Heart right ventricle (tissue), 16 donors: Measurements from ENCODE around the gene HOXA9. TPM values are rescaled to one million over a fixed set of nuclear protein-coding genes. Genes with fewer than 3 reads are reported as not detected.

Experiments
- ATAC-seq, 8 donors: fragments of 200-7000 bp; cut with Tn5 transposase; one replicate each; pipeline ENCODE4 v1.9.1; 2020; ENCODE audit warnings: mild to moderate bottlenecking in 8 of 8, moderate library complexity in 8 of 8, moderate number of reproducible peaks in 1 of 8
- DNase-seq, 2 donors: peaks; one replicate each; pipeline ENCODE4 v3.0.0-alpha.2; 2020
- H3K27ac ChIP-seq, 10 donors: fragments of 200-600 bp; sonication (generic) in 2 of 10; one replicate each; pipeline versions ENCODE4 v1.5.0 to v1.8.0; 2020 to 2022; ENCODE audit warnings: mild to moderate bottlenecking in 3 of 10
- H3K27me3 ChIP-seq, 7 donors: fragments of 200-600 bp; one replicate each; pipeline ENCODE4 v1.8.0; 2021 to 2022; ENCODE audit warnings: mild to moderate bottlenecking in 2 of 7
- H3K36me3 ChIP-seq, 9 donors: fragments of 200-600 bp; sonication (generic) in 1 of 9; one replicate each; pipeline versions ENCODE4 v1.5.0 to v1.8.0; 2020 to 2022; ENCODE audit warnings: mild to moderate bottlenecking in 2 of 9
- H3K4me1 ChIP-seq, 9 donors: fragments of 200-600 bp; sonication (generic) in 1 of 9; one replicate each; pipeline versions ENCODE4 v1.5.0 to v1.8.0; 2020 to 2022; ENCODE audit warnings: mild to moderate bottlenecking in 4 of 9
- H3K4me3 ChIP-seq, 10 donors: fragments of 200-600 bp; sonication (generic) in 2 of 10; one replicate each; pipeline versions ENCODE4 v1.5.0 to v1.8.0; 2020 to 2022; ENCODE audit warnings: mild to moderate bottlenecking in 7 of 10, moderate library complexity in 2 of 10
- H3K9me3 ChIP-seq, 11 donors: fragments of 200-600 bp in 10 of 11; sonication (generic) in 2 of 11; one replicate each; pipeline versions ENCODE4 v1.5.0 to v1.8.0; 2013 to 2022; ENCODE audit warnings: mild to moderate bottlenecking in 2 of 11, control low read depth in 1 of 11, moderate library complexity in 1 of 11
- WGBS, 2 donors: extraction: QIAGEN DNeasy Blood & Tissue Kit; methylation state at CpG; one replicate each; pipeline ENCODE4 v1.1.7; 2013; ENCODE audit warnings: inconsistent platforms in 1 of 2; 5-methylcytosine and 5-hydroxymethylcytosine counted together
- intact Hi-C, 10 donors: fragments of 100-400 bp; cut with DNase I; formaldehyde crosslinking; loops; one replicate each; pipeline versions ENCODE4 v1.11.1 to v1.14.2; 2022
- polyA plus RNA-seq, 2 donors: library from polyadenylated mRNA; stranded (reverse); fragments of 200-250 nt; gene quantifications; one replicate each; pipeline ENCODE4 v1.2.3, GENCODE V29; 2013
- total RNA-seq, 10 donors: library from RNA; stranded (reverse); fragmentation: NEBNext Ultra II Directional in 3 of 10; extraction: Animal tissue kit (Norgen Biotek cat#: 25700) in 3 of 10; gene quantifications; one replicate each; pipeline versions ENCODE4 v1.2.1 to v1.2.4, GENCODE V29; 2021 to 2023
- TF ChIP-seq, protein P1 (sequence below), 9 donors: fragments of 200-600 bp; sonication (generic) in 2 of 9; IDR thresholded peaks; one replicate each; pipeline versions ENCODE4 v1.5.0 to v1.8.0; 2021 to 2022; ENCODE audit warnings: antibody characterized with exemption in 9 of 9, mild to moderate bottlenecking in 5 of 9, moderate library complexity in 1 of 9
- donor health status: Arrhythmogenic right ventricular cardiomyopathy.
- donor health status: ischemic (EF 13 %, LVEDD 7.1; RV severe dilation, severe dysfunction).
- donor health status: healthy with polysubstance abuse.
- donor health status: DM: no; HTN: yes; CAD: no.
- donor health status: DM: no; HTN: no; CAD: no.
- donor health status: ischemic (EF 25% LVEDD 6.9; RV normal size, moderate dysfunction).
- donor health status: ischemic (EF 25% LVEDD 5.7; RV mildly dilated, moderate dysfunction).
- donor health status: healthy.
- donor health status: DM: yes; HTN: yes; CAD: no.
- donor health status: Ischemic cardiomyopathy.
- donor health status: ischemic (EF 35%, LVEDD 5.7; RV mildly dilated, moderate dysfunction).
- donor health status: nonischemic (EF 11% LVEDD 7.7; RV severe dilation, severe dysfunction).
- donor health status: DM: yes; HTN: yes; CAD: no.
- donor health status: PGD.
- donor health status: ischemic (EF 29% LVEDD 5.4; RV normal size, mild dysfunction).
- donor health status: nonischemic (EF 23%, LVEDD 6.1; RV moderate dilation, normal function).

Gene HOXA9
- total and polyA plus RNA-seq, 12 donors = not detected

DNA sequence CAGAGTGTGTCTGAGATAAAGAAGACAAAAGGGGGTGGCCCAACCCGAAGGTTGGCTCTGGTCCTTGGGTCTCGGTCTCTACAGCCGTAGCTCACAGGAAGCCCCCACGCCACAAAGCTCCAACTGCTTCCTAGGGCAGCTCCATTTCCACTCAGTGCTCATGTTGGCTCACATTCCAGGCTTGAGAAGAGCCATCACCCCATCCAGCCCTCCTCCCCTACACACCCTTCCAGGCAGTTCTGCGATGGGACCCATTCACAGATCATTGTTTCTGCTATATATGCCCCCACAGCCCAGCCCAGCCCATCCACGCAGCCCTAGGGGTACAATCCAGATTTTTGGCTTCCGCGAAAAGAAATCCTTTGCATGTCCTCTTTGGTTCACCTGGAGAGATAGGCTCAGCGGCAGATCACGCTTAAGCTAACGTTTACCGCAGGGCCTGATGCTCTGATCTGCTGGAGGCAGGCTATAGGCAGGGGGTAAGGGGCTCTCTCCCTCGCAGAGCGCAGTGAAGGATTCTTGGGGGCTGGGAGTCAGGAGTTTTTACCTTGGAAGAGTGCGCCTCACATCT, 25.9 kb upstream of the HOXA9 start:
- ATAC-seq = no peak
- TF ChIP-seq, protein P1, sequence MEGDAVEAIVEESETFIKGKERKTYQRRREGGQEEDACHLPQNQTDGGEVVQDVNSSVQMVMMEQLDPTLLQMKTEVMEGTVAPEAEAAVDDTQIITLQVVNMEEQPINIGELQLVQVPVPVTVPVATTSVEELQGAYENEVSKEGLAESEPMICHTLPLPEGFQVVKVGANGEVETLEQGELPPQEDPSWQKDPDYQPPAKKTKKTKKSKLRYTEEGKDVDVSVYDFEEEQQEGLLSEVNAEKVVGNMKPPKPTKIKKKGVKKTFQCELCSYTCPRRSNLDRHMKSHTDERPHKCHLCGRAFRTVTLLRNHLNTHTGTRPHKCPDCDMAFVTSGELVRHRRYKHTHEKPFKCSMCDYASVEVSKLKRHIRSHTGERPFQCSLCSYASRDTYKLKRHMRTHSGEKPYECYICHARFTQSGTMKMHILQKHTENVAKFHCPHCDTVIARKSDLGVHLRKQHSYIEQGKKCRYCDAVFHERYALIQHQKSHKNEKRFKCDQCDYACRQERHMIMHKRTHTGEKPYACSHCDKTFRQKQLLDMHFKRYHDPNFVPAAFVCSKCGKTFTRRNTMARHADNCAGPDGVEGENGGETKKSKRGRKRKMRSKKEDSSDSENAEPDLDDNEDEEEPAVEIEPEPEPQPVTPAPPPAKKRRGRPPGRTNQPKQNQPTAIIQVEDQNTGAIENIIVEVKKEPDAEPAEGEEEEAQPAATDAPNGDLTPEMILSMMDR (IDR thresholded peaks at IDR 0.05) = no peak
- Histone ChIP-seq H3K36me3 (no peaks in the 10 kb centered on the region), H3K4me3 (no peak overlapping the region), H3K27me3 (peaks cover 62 to 100% (median 100%) of the 10 kb centered on the region in 7 donors), H3K9me3 (no peaks in the 10 kb centered on the region), H3K27ac (no peak overlapping the region), H3K4me1 (peaks cover 14 to 43% (median 30%) of the 10 kb centered on the region in 9 donors)
- intact Hi-C loops = loop anchor here in 7 of 10 donors (5.0 to 10.0 kb wide), 5 partner anchors 584 to 904 kb away; no protein-coding TSS in a partner anchor
- no peak for DNase-seq
- 26 to 36% methylated on average over 15 of the region's 15 CpGs for WGBS, 2 donors

DNA sequence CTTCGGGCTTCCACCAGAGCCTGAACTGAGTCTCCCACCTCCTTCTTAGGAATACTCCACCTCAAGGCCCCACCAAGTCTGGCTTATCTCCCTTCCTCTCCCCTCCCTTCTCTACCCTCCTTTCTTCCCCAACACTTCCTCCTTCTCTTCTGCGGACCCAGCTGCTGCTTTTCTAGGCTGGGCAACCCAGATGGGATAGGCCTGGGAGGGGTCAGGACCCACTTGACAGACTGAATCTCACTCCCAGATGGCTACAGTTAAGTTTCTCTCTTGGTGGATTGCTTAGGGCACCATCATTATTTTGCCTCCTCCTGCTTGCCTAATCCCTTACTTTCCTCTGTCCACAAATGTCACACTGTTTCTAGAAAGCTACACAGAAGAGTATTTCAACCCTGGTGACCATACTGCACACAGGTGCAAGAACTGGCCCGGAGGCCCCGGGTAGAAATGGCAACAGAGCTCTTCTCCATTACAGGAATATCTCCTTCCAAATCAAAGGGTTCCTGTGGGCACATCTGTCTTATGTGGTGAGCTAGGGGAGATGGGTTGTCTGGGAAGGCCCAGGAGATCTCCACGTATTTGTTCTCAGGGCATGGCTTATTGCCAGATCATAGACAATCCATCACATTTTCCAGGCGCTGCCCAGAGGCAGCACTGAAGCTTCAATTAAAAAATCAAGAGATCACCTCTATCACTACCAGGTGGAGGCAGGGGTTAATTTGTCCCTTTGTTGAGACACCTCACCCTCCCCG, 24.8 kb upstream of the HOXA9 start:
- no peak for DNase-seq
- Histone ChIP-seq H3K4me1 (peaks cover 14 to 53% (median 33%) of the 10 kb centered on the region in 9 donors), H3K36me3 (no peaks in the 10 kb centered on the region), H3K27me3 (peaks cover 71 to 100% (median 100%) of the 10 kb centered on the region in 7 donors), H3K4me3 (no peak overlapping the region), H3K27ac (no peak overlapping the region), H3K9me3 (no peaks in the 10 kb centered on the region)
- WGBS, 2 donors = 33 to 41% methylated on average over 7 of the region's 7 CpGs
- intact Hi-C loops = loop anchor here in 7 of 10 donors (5.0 to 10.0 kb wide), 5 partner anchors 585 to 905 kb away; no protein-coding TSS in a partner anchor
- TF ChIP-seq, protein P1 (IDR thresholded peaks at IDR 0.05) = no peak
- ATAC-seq = no peak

DNA sequence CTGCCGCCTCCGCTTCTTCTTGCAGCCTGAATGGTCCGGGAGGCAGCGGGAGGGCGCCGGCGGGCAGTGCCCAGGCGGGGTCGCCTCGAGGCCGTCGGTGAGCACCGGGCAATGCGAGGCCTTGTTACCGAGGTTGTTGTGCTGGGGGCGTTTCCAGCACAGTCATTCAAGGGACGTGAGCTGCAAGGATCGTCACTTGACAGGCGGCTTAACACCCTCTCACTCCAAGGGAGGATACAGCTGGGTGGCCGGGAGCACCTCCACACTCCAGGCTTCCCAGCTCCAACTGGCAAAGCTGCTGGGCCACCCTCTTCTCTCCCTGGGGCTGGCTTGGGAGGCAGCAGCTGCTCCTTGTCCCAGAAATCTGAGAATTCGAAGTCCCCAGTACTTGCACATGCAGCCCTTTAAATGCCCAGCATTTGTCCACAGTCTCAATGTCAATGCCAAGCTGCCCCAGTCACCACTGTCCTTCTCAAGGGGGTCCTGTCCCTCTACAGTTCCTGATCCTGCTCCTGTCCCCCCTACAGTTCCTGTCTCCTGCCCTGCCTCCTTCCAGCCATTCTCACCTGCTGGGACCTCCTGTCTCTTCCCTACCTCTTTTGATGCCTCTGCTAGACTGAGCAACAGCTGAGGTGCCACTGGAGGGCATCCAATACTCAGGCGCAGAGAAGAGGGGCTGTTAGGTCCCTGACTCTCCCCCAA, 24.1 kb upstream of the HOXA9 start:
- Histone ChIP-seq H3K27me3 (peaks cover 75 to 100% (median 100%) of the 10 kb centered on the region in 7 donors), H3K36me3 (no peaks in the 10 kb centered on the region), H3K4me1 (peaks cover 17 to 60% (median 33%) of the 10 kb centered on the region in 9 donors), H3K4me3 (peak overlapping the region in 6 of 10 donors; percentile 12 to 39 (median 25)), H3K27ac (no peak overlapping the region), H3K9me3 (no peaks in the 10 kb centered on the region)
- ATAC-seq (peak in 2 of 8 donors; percentile 12 to 28), DNase-seq (no peak)
- intact Hi-C loops = no loop called here
- 7 to 14% methylated on average over 21 to 22 of the region's 22 CpGs for WGBS, 2 donors
- TF ChIP-seq, protein P1 (IDR thresholded peaks at IDR 0.05) = no peak
